Measurements from ENCODE around the gene ANKRD22.

ANKRD22 gene

DNA sequence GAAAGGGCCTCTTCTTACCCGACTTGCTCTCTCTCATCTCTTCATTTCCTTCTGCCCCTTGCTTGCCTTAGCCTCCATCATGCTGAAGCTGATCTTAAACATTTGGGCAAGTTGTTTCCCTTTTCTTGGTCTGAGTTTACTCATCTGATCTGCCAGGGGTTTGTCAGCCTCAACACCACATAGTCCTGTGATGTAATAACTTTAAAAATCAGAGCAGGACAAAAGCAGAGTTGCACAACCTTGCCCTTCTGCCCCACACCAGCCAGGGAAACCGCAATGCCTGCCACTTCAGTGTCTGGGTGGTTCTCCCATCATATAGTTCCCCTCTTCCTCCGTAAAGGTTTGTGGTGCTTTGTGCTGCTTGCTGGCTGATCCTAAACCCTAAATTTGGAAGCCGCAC, 59.0 kb downstream of the ANKRD22 start:
- no peak for DNase-seq

DNA sequence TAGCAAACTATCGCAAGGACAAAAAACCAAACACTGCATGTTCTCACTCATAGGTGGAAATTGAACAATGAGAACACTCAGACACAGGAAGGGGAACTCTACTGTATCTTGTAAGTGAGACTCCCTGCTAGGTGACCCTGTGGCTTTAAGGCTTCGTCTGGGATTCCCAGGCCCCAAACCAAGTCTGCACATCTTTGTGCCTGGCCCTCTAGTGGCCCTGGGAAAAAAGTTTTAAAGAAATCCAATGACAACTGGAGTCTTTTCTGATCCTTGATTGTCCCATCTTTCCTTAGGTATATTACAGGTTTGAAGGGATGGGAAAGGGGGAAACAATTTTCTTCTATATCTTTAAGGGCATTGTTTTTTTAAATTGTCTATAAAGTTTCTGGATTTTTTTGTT, 59.7 kb downstream of the ANKRD22 start:
- DNase-seq = no peak

DNA sequence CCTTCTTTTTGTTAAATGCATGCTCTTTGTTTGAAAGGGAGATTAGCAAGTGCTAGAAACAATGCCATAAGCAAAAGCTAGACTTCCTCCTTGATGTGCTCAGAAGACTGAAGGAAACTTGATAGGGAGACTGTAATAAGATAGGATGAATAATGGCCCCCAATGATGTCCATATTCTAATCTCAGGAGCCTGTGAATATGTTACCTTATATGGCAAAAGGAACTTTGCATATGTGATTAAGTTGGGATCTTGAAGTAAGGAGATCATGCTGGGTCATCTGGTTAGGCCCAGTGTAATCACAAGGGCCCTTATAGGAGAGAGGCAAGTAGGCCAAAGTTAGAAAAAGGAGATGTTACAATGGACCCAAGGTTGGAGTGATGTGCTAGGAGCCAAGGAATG, 62.7 kb downstream of the ANKRD22 start:
- DNase-seq = no peak

GRCh38 chr10:88787463-88787862, 64.2 kb downstream of the ANKRD22 start:
- DNase-seq = no peak

DNA sequence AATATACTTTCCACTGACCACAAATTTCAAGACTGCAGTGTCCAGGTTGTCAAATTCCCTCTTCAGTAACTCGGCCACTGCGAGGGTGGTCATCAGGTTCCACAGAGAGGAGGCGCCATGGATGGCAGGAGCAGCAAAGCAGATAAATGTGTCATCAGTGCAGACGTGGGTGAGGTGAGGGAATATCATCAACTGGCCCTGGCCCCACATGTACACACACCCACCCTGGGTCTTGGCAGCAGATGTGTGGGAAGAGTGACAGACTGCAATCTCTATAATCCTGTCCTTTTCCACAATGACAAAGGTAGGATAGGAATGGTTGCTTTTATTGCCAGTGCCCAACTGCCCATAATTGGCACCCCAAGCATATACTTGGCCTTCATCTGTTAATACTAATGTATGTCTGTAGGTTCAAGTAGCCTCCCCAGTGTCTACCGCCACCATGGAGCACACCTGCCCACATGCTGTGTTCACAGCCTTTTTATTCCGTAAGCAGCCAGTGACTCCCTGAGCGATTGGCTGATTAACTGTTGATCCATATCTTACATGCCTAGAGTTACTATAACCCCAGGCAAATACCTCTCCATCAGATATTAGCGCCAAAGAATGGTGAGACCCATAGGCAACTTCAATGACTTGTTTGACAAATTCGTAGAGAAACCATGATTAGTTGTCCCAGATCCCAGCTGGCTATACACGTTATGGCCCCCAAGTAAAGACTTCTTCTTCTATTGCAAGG, 65.4 kb downstream of the ANKRD22 start:
- no peak for DNase-seq

DNA sequence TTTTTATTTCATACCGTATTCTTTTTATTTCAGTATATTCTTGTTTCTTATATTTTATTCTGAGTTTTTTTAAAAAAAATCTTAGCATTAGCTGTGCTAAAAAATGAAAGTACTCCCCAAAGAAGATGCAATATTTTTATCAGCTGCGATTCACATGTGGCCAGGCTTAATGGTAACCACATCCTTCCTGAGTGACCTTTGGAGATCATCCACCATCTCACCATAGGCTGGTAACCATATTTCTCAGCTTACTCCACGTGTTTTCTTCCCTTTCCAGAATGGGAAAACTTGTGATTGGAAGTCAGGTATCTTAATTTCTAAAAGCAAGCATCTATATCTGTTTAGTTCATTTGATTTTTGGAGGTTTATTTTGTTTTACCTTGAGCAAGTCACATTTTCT, 67.9 kb downstream of the ANKRD22 start:
- no peak for DNase-seq

DNA sequence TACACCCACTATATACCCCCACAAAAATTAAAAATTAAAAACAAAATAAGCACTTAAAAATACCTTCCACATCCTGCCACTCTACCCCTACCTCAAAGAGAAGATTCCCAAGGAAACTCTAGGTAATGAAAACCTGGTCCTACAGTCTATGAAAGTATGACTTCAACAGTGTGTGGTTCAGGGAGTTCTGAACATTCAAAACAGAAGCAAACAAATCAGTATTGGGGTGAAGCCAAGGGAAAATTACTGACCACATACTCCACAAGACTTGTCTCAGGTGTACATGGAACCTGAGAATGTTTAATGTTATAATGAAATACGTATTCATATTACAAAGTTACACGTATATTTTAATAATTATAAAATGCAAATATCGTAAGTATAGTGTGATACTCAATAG, 69.4 kb downstream of the ANKRD22 start:
- no peak for DNase-seq

GRCh38 chr10:88781206-88781605, 70.4 kb downstream of the ANKRD22 start:
- DNase-seq = no peak

All from stimulated activated CD4-positive, alpha-beta T cell treated with anti-CD3 and anti-CD28 coated beads, Interleukin-4, amount 100 ng/mL, for 1 hour (primary cell).